HG02973 (cell line): Measurements from ENCODE around the gene KIF18B.

Source experiments
- ATAC-seq: cut with Tn5 transposase; IDR thresholded peaks from one replicate; pipeline ENCODE4 v1.9.1; 2021; ENCODE audit warnings: moderate library complexity; ENCODE audit not compliant: unreplicated experiment

The KIF18B gene

DNA sequence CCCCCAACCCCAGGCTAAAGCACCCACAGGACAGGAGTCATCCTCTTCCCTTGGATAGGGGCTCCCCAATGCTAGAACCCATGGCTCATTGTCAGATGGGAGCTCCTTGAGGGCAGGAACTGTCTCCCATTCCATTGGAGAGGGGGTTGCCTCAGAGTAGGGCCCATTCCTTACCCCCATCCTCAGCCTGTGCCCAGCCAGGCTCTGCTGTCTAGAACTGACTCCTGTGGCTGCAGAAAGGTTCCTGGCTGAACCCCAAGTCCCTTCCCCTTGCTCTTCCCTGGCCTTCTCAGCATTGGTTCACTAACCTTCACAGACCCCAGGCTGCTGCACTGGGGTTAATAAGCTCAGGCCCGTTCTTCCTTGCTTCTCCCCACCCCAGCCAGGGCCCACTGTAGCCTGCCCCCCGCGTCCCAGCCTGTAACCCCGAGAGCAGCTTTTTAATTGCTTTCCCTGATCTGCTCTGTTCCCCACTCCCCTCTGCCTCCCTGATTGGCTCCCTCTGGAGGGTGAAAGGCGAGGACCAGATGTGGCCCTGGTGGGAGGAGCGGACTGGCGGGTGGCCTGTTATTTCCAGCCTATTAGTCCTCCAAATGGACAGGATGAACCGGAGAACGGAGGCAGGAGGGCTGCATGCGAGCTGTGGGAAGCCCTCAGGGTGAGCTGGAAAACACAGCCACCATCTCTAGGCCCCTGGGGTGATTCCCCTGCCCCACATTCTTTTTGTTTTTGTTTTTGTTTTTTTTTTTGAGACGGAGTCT lies 26.3 kb downstream of the KIF18B start:
- no peak for ATAC-seq

DNA sequence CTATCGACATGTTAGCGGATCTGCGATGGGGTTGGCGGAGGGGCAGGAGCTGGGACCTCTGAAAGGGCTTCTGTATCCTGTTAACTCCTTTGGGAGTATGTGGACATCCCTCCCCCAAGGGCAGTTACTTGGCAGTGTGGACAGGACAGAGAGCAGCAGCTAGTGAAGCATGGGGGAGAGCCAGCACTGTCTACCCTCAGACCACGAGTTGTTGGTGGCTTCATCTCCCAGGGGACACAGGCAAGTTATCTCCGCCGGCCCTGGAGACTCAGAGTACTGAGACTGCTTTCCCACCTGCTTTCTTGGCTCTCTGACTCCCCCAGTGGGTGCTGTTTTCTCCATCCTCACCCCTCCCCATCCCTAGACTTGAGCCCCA lies 27.0 kb downstream of the KIF18B start:
- no peak for ATAC-seq

DNA sequence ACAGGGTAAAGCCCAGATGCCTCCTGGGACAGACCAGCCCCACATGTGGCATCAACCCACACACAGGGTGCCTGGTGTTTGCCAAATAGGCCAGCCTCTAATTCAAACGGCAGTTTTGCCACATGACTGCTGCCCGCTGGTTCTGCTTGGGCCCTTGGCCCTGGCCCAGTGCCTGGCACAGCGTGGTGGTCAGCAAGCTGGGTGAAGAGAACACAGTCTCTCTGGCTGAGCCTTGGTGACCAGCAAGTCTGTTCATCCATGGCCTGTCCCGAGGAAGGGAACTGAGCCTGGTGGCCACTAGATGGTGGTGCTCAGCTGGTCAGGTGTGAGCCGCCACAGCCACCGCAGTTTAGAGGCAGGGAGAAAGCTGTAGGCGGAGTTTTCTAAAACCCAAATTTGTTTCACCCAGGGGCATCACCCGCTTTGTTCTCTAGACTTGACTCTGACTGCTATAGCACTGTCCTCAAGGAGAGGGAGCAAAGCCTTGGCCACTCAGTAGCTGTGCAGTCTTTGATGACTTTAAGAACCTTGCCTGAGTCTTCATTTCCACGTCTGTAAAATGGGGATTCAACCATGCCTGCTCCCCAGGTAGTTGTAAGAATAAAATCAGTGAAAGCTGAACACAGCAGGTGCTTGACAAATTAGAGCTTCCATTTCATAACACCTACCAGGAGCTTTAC lies 27.5 kb downstream of the KIF18B start:
- no peak for ATAC-seq

DNA sequence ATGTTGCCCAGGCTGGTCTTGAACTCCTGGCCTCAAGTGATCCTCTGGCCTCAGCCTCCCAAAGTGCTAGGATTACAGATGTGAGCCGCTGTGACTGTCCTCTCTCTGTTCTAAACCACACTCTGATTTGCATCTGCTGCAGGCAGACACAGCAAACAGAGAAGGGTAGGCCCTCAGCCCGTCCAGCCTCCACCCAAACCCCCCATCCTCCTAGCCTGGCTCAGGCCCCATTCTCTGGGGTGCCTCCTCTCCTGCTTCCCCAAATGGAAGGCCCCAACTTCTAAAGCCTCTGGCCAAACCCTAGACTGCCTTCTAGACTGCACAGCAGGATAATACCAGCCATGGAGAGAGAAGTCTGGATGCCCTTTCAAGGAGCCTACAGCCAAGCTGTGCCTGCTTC lies 28.2 kb downstream of the KIF18B start:
- ATAC-seq = no peak

DNA sequence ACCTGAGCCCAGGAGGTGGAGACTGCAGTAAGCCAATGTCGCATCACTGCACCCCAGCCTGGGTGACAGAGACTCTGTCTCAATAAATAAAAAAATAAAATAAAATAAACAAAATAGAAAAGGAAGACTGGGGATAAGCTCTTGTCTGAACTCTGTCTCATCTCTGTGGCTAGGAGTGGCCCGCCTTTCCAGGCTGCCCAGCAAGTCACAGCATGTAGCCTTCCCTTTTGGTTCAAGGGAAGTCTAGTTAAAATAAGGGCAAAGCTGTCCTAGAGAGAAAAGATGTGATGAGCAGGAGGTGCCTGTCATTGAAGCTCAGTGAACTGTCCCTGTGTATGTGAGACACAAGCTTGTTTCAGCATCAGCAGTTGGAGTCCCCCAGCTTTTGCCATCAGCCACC lies 29.6 kb downstream of the KIF18B start:
- ATAC-seq = no peak

DNA sequence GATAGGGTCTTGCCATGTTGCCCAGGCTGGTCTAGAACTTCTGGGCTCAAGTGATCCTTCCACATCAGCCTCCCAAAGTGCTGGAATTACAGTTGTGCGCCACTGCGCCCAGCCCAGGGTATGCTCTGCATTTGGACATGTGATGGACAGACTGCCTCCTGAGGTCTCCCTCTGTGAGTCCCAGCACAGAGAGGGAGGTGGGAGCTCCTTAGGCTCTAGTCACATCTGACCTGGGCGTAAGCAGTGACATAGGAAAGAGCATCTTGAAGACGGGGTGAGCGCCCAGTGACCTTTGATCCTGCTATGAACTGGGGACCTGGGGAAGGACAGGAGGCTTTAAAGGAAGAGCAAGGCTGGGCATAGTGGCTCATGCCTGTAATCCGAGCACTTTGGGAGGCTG lies 30.1 kb downstream of the KIF18B start:
- ATAC-seq = no peak

DNA sequence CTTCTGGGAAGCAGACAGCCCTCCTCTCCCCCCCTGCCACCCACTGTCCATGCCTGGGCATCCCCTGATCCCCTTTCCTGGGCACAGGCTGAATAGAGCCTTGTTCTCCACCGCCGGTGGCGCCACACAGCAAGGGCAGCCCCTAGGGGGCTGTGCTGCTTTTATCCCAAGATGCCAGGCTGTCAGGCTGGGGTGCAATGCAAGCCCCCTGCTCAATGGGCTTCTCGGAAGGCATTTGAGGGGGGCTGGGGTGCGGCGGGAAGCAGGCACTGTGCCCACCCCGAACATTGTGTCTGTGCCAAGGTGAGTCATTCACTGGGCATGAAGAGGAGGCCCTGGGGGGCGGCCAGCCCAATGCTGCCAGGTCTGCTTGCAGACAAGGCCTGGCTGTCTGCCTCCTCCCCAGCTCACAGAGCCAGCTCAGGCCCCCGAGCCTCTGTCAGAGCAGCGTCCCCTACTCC lies 30.8 kb downstream of the KIF18B start:
- ATAC-seq = no peak

DNA sequence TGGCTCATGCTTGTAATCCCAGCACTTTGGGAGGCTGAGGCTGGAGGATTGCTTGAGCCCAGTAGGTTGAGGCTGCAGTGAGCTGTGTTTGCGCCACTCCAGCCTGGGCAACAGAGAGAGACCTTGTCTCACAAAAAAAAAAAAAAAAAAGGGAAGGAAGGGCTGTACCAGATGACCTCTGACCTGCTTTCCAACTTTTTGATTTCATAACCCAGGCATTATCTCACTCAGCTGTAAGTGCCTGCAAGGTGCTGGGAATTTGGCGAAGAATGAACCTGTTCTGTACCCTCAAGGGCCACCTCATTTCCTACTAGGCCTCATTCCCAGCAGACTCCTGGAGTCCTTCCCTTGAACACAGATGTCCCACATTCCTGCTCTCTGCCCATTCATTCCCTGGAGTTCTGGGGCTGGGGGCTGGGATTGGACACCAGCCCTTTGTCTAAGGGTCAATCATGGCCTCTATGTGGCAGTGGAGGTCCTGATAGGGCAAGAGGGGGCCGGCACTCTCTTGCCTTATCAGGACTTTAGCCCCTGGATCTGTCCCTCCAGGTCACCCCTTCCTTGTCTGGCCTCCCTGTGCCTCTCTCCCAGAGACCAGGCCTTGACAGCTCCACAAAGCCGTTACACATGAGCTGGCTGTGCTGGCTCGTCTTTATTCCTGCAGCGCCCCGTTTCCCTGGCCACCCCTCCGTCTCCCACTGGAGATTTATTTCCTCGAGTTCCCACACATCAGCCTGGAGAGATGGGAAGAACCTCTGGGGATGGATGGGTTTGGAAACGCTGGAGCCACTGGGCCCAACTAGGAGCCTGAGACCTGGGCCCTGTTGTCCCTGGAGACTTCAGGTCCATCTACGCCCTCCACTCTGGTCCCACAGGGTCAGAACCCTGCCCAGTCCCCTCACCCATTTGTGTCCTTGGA lies 31.5 kb downstream of the KIF18B start:
- ATAC-seq = no peak

DNA sequence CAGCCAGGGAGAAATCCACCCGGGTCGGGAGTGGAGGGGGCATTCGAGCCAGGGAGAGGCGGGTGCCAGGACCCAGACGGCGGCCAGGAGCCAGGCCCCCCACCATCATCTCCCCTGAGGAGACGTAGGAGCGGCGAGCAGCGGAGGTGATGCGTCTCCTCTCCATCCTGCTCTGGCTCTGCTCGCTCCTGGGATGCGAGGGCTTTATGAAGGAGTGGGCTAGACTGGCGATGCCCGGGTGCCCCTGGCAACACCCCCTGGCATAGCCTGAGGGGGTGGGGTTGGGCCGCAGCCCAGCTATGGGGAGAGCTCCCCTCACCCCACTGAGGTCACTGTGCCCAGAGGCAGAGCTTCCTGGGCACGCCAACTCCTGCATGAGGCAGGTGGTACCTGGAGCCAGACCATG lies 32.2 kb downstream of the KIF18B start, which contains the start of gene GFAP:
GFAP (minus strand) TSS at position 180 of the 406 bp plus-strand sequence; CDS start at position 166, 14 bp downstream.
- ATAC-seq = no peak

DNA sequence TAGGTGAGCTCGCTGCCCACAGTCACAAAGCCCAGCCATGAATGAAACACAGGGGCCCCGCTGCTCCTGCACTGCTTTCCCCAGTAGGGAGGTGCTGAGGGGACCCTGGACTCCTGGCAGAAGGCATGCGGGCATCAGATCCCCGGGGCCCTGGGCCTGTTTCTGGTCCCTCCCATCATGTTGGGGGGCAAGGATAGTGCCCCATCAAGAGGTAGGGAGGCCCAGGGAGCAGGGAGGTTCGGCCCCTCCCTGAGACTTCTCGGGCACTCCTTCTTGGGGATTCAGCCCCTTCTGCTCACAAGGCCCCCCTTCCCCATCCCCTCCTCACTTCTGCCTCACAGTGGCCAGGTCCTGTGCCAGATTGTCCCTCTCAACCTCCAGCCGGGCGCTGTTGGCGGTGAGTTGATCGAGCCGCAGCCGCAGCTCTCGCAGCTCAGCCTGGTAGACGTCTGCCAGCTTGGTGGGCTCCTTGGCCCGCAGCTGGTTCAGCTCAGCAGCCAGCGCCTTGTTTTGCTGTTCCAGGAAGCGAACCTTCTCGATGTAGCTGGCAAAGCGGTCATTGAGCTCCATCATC lies 32.8 kb downstream of the KIF18B start:
- ATAC-seq = no peak

DNA sequence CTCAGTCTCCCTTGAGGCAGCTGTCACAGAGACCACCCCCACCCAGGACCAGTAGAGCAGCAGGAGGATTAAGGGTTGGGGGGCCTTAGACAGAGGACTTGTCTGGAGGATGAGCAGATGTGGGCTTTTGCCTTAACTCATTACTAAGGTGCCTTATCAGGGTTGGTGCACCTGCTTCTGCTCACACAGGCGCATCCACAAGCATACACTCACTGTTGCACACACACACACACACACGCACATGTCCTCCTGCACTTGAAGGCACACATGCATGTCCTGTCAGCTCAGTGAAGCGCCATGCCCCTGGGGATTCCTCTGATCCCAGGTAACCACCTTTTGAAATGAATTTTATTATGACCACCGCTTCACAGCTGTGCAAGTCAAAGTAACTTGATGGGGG lies 33.4 kb downstream of the KIF18B start:
- no peak for ATAC-seq

DNA sequence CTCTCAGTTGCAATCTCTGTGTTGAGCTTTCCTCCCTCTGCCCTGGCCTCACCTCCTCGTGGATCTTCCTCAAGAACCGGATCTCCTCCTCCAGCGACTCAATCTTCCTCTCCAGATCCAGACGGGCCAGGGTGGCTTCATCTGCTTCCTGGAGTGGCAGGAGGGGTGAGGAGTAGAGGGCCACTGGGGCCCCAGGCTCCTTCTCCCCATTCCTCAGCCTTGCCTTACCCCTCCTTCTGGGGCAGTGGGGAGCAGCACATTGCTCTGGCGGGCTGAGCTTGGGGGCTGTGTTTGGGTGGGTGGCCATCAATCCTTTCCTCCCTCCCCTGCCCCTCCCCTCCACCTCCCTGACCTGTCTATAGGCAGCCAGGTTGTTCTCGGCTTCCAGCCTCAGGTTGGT lies 33.9 kb downstream of the KIF18B start:
- ATAC-seq = no peak

DNA sequence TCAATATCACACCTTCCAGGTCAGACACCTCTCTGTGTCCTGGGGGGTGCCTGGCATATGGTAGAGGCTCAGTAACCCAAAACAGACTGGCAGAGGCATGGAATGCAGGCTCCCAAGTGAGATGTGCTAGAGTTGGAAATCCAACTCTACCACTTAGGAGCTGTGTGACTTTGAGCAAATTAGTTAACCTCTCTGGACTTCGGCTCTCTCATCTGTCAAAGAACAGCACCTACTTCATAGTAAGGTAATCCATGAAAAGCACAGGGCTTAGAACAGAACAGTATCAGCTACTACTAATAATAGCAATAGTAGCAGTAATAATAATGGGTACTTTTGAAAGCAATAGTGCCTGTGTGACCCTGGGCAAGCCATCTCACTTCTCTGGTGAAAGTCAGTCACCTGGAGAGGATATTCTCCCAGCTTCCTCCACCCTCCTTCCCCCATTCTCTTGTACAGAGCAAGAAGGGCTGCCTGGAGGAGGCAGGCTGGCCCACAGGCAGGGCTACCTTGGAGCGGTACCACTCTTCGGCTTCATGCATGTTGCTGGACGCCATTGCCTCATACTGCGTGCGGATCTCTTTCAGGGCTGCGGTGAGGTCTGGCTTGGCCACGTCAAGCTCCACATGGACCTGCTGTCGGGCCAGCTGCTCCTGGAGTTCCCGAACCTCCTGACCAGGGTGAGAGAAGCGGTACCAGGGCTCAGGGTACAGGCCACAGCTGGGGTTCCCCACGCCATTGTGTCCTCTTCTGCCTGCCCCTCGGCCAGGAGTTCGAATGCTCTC lies 34.6 kb downstream of the KIF18B start:
- no peak for ATAC-seq

DNA sequence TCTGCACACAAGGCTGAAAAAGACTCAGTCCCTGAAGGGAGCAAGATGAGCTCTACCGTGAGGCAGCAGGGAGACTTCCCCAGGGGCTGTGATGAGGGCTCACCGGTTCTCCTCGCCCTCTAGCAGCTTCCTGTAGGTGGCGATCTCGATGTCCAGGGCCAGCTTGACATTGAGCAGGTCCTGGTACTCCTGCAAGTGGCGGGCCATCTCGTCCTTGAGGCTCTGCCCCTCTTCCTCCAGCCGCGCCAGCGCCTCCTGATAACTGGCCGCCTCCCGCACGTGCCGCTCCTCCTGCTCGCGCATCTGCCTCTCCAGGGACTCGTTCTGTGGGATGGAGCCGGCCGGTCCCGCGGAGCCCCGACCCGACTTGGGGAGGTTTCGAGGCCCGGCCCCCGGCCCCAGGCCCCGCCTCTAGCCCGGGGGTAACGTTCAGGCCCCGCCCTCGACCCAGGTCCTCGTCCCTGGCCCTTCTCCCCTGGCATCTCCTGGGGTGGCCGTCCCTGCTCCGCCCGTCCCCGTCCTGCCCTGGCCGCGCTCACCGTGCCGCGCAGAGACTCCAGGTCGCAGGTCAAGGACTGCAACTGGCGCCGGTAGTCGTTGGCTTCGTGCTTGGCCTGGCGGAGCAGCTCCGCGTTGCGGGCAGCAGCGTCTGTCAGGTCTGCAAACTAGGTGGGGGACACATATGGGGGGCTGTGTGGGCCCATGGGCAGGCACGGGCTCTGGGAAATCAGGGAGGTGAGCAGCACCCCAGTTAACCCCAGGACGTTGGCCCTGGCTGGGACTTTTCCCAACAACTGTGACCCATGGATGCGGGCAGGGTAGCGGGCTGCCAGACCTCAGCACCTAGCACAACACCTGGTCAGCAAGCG lies 36.2 kb downstream of the KIF18B start:
- ATAC-seq = no peak

DNA sequence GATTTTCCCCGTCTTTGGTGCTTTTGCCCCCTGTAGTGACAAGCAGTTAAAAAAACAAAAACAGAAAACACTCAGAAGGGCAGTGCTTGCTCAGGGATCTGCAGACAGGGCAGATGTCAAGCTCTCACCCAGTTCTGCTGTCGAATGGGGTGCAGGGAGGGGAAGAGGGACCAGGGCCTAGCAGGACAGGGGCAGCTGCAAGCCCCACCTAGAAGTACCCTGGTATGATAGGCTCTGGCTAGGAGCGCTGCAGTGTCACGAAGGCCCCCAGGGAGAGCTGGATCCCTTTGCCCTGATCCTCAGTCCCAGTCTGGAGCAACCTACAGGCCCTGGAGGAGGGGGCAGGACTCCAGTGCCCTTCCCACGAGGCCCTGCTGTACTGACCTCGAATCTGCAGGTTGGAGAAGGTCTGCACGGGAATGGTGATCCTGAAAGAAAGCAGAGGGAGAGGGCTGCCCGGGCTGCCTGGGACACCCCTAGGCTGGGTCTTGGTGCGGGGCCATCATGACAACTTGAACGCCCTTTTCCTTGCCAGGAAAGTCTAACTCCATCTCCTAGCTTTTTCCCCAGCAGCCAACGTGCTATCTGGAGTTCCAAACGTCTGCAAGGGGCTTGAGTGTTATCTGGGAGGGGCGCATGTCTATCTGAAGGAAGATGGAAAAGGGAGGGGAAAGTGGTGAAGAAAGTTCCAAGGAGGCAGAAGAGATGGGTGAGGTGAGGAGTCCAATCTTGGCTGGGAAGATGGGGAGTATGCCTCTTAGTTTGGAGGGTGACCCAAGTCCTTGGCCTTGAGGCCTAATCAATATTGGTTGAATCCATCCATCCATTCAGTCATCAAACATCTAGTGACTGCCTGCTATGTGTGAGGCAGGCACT lies 37.1 kb downstream of the KIF18B start:
- no peak for ATAC-seq

DNA sequence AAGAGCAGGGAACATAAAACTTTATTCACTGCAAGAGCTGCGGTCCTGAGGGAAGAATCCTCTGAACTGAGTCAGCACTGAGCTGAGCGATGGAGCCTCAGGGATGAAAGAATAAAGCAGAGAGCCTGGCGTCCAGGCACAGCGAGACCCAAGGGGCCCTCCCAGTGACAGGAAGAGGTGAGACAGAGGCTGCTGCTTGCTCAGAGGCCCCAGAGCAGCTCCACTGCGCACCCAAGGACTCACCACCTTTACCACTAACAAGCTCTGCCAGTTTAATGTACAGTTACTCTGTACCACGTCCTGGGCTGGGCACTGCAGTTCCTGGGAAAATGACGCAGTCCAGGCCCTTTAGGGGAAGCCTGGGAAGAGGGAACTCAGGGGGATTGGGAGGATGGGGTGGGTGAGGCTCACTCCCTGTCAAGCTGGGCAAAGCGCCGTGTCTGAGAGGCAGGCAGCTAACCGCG lies 37.9 kb downstream of the KIF18B start:
- ATAC-seq = no peak

DNA sequence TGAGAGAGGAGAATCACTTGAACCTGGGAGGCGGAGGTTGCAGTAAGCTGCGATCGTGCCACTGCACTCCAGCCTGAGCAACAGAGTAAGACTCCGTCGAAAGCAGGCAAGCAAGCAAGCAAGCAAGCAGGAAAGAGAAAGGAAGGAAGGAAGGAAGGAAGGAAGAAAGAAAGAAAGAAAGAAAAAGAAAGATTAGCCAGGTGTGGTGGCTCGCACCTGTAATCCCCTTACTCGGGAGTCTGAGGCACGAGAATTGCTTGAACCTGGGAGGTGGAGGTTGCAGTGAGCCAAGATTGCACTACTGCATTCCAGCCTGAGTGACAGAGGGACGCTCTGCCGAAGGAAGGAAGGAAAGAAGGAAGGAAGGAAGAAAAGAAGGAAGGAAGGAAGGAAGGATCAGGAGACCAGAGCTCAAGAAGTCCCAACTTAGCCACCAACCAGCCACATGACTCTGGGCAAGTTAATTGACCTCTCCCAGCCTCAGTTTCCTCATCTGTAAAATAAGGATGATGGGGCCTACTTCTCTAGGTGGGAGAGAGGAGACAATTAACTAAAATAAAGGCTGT lies 38.7 kb downstream of the KIF18B start:
- no peak for ATAC-seq
